Spleen (tissue), 13 donors: ENCODE data around the gene TSBP1. TPM values are rescaled to one million over a fixed set of nuclear protein-coding genes. Genes with fewer than 3 reads are reported as not detected.

Source experiments
- DNase-seq: peaks from one replicate; pipeline ENCODE4 v3.0.0-alpha.2; 2020
- H3K27ac ChIP-seq, 8 donors: fragments of 200-600 bp; sonication (generic) in 7 of 8; 1 replicate in 4 of 8; 2 replicates in 4 of 8; pipeline versions ENCODE4 v1.5.0 to v1.8.0; 2016 to 2021; ENCODE audit warnings: inconsistent platforms in 4 of 8, mild to moderate bottlenecking in 4 of 8, moderate library complexity in 1 of 8
- H3K27me3 ChIP-seq, 7 donors: fragments of 200-600 bp; sonication (generic) in 6 of 7; replicated peaks in 1 of 7; 1 replicate in 4 of 7; 2 replicates in 3 of 7; pipeline versions ENCODE4 v1.5.0 to v1.8.0; 2016 to 2021; ENCODE audit warnings: inconsistent platforms in 3 of 7, mild to moderate bottlenecking in 1 of 7
- H3K36me3 ChIP-seq, 6 donors: fragments of 200-600 bp; sonication (generic) in 5 of 6; 1 replicate in 4 of 6; 2 replicates in 2 of 6; pipeline versions ENCODE4 v1.5.0 to v1.8.0; 2016 to 2021; ENCODE audit warnings: inconsistent platforms in 2 of 6
- H3K4me1 ChIP-seq, 6 donors: fragments of 200-600 bp; sonication (generic) in 5 of 6; 1 replicate in 3 of 6; 2 replicates in 3 of 6; pipeline versions ENCODE4 v1.5.0 to v1.8.0; 2016 to 2021; ENCODE audit warnings: inconsistent platforms in 3 of 6
- H3K4me3 ChIP-seq, 8 donors: fragments of 200-600 bp; sonication (generic) in 7 of 8; 1 replicate in 4 of 8; 2 replicates in 4 of 8; pipeline versions ENCODE4 v1.5.0 to v1.8.0; 2016 to 2021; ENCODE audit warnings: inconsistent platforms in 4 of 8, mild to moderate bottlenecking in 4 of 8, moderate library complexity in 2 of 8
- H3K9me3 ChIP-seq, 8 donors: fragments of 200-600 bp; sonication (generic) in 7 of 8; 1 replicate in 4 of 8; 2 replicates in 4 of 8; pipeline versions ENCODE4 v1.5.0 to v1.8.0; 2016 to 2021; ENCODE audit warnings: inconsistent platforms in 4 of 8
- POLR2A ChIP-seq, 3 donors: fragments of 450-650 bp; IDR thresholded peaks; one replicate each; pipeline ENCODE4 v1.5.1; 2017; ENCODE audit warnings: antibody characterized with exemption in 3 of 3, mild to moderate bottlenecking in 1 of 3
- POLR2AphosphoS5 ChIP-seq, 3 donors: sonication (generic); formaldehyde crosslinking; IDR thresholded peaks; one replicate each; pipeline ENCODE4 v1.5.1; 2017; ENCODE audit warnings: antibody characterized with exemption in 3 of 3
- WGBS, 5 donors: extraction: QIAGEN DNeasy Blood & Tissue Kit in 3 of 5; methylation state at CpG; one replicate each; pipeline versions ENCODE4 v1.1.5 to v1.1.7; 2013 to 2018; 5-methylcytosine and 5-hydroxymethylcytosine counted together
- intact Hi-C: fragments of 100-400 bp; cut with DNase I; formaldehyde crosslinking; loops from one replicate; pipeline ENCODE4 v1.15.0; 2023; ENCODE audit warnings: low total_unique reads
- long read RNA-seq, 2 donors: transcript quantifications; one replicate each; lab custom pipeline, GENCODE V29; 2026
- polyA plus RNA-seq, 3 donors: library from polyadenylated mRNA; stranded (reverse); fragments of 200-250 nt; gene quantifications; one replicate each; pipeline ENCODE4 v1.2.1, GENCODE V29; 2013
- total RNA-seq, 7 donors: library from RNA; depleted of rRNA in 3 of 7; stranded (reverse); fragments of >200 nt in 3 of 7; fragmentation: NEBNext Ultra II Directional in 4 of 7; extraction: Animal tissue kit (Norgen Biotek cat#: 25700) in 4 of 7; gene quantifications; one replicate each; pipeline versions ENCODE4 v1.1.0 to v1.2.1, GENCODE V29; 2016 to 2021
- TF ChIP-seq, protein P1 (sequence below), 11 experiments: fragments of 200-600 bp in 7 of 11; fragments of 450-650 bp in 4 of 11; sonication (generic) in 4 of 11; IDR thresholded peaks in 8 of 11; conservative IDR thresholded peaks in 3 of 11; 1 replicate in 7 of 11; 2 replicates in 4 of 11; pipeline versions ENCODE4 v1.4.0 to v1.8.0; 2016 to 2021; ENCODE audit warnings: antibody characterized with exemption in 11 of 11, inconsistent platforms in 4 of 11, mild to moderate bottlenecking in 1 of 11
- donor health status: healthy with polysubstance abuse.
- donor health status: DM: no; HTN: no; CAD: no; lungs with moderate emphysema.
- donor health status: DM: no; HTN: no; CAD: no.
- donor health status: Bipolar disorder and iron deficiency.
- donor health status: healthy.
- donor health status: DM: no; HTN: no; CAD: no.
- donor health status: DM: yes; HTN: yes; CAD: no.

Gene TSBP1, protein sequence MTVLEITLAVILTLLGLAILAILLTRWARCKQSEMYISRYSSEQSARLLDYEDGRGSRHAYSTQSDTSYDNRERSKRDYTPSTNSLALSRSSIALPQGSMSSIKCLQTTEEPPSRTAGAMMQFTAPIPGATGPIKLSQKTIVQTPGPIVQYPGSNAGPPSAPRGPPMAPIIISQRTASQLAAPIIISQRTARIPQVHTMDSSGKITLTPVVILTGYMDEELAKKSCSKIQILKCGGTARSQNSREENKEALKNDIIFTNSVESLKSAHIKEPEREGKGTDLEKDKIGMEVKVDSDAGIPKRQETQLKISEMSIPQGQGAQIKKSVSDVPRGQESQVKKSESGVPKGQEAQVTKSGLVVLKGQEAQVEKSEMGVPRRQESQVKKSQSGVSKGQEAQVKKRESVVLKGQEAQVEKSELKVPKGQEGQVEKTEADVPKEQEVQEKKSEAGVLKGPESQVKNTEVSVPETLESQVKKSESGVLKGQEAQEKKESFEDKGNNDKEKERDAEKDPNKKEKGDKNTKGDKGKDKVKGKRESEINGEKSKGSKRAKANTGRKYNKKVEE
- total RNA-seq (not detected), polyA plus RNA-seq (not detected)
- long read RNA-seq, donor 1: 0 reads
- long read RNA-seq, donor 2: 0 reads

DNA sequence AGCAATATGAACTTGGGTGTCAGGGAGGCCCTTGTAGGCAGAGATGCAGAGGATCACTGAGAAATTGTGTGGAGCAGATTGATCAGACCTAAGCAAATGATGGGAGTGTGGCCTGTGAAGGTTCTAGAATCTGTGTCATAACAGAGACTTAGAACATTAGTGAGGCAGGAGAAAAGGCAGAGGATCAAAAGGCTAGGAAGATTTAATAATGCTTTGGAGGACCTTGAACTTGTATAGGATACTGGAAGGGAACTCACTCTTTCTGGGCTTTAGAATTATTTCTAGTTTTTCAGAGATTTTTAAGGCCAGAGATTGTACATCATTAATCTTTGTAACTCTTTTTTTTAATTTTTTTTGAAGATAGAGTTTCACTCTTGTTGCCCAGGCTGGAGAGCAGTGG, at the start of gene TSBP1:
TSS of gene TSBP1 (minus strand) at position 101 of the 400 bp plus-strand sequence. CDS start 197 bp downstream, outside the sequence.
- no peaks in the 10 kb centered on the region for H3K27me3 ChIP-seq
- H3K4me3 ChIP-seq: no peak within 1 kb of the TSS
- intact Hi-C loops: no loop called here
- DNase-seq: no peak
- H3K27ac ChIP-seq: no peak within 1 kb of the TSS
- TF ChIP-seq, protein P1, sequence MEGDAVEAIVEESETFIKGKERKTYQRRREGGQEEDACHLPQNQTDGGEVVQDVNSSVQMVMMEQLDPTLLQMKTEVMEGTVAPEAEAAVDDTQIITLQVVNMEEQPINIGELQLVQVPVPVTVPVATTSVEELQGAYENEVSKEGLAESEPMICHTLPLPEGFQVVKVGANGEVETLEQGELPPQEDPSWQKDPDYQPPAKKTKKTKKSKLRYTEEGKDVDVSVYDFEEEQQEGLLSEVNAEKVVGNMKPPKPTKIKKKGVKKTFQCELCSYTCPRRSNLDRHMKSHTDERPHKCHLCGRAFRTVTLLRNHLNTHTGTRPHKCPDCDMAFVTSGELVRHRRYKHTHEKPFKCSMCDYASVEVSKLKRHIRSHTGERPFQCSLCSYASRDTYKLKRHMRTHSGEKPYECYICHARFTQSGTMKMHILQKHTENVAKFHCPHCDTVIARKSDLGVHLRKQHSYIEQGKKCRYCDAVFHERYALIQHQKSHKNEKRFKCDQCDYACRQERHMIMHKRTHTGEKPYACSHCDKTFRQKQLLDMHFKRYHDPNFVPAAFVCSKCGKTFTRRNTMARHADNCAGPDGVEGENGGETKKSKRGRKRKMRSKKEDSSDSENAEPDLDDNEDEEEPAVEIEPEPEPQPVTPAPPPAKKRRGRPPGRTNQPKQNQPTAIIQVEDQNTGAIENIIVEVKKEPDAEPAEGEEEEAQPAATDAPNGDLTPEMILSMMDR (IDR thresholded peaks at IDR 0.05 in 8 of 11, conservative IDR thresholded peaks at IDR 0.05 in 3 of 11): no peak
- TF ChIP-seq POLR2AphosphoS5 (IDR thresholded peaks at IDR 0.05): no peak
- no peak for TF ChIP-seq POLR2A (IDR thresholded peaks at IDR 0.05)
- no peaks in the 10 kb centered on the region for H3K9me3 ChIP-seq
- no peaks in the 10 kb centered on the region for H3K4me1 ChIP-seq
- no peaks in the 10 kb centered on the region for H3K36me3 ChIP-seq

DNA sequence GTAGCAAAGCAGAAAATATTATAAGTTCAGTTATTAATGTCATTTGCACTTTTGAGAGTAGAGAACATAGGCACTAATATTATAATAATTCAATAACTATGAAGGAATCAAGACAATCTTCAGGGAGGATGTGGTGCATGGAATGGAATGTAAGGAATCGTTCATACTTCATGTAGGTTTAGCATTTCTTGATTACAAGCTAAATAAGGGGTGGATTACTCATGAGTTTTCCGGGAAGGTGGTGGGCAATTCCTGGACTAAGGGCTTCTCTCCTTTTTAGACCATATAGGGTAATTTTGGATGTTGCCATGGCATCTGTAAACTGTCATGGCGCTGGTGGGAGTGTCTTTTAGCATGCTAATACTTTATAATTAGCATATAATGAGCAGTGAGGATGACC, 44.3 kb upstream of the TSBP1 start:
- peak overlapping the region in 1 of 8 donors; percentile 14 for H3K27ac ChIP-seq
- no peaks in the 10 kb centered on the region for H3K36me3 ChIP-seq
- peak overlapping the region in 1 of 8 donors; percentile 41 for H3K4me3 ChIP-seq
- H3K9me3 ChIP-seq: no peaks in the 10 kb centered on the region
- intact Hi-C loops: loop anchor here (5.0 to 10.0 kb wide), 2 partner anchors 171 to 281 kb away; no protein-coding TSS in a partner anchor
- WGBS, 5 donors: 69 to 95% (median 74%) methylated on average over 3 of the region's 3 CpGs
- H3K27me3 ChIP-seq: peaks cover 0 to 57% (median 0%) of the 10 kb centered on the region in 7 donors
- no peak for DNase-seq
- TF ChIP-seq POLR2AphosphoS5 (IDR thresholded peaks at IDR 0.05) (no peak), POLR2A (IDR thresholded peaks at IDR 0.05) (no peak)
- TF ChIP-seq, protein P1 (IDR thresholded peaks at IDR 0.05 in 8 of 11, conservative IDR thresholded peaks at IDR 0.05 in 3 of 11): no peak
- H3K4me1 ChIP-seq: peaks cover 0 to 19% (median 14%) of the 10 kb centered on the region in 6 donors

DNA sequence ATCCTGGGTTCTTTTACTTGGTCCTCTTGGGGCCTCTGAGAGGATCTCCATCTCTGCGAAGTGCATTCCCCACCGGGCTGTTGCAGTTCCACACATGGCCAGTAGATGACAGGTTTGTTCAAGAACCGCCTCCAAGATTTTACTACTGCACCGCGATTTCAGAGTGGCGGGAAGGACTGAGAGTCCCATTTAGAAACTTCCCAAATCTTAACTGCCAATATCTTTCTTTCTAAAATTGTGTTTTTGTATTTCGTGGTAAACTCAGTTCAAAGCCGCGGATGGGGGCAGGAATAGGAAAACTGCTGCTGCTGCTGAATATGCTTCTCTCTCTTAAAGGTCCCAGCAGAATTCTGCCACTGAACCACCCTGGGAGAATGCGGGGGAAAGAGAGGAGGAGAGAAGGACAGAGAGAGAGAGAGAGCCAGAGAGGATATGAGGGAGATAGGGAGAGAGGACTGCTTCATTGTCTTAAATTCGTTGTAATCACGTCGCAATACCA, 43.9 kb upstream of the TSBP1 start:
- no peaks in the 10 kb centered on the region for H3K9me3 ChIP-seq
- peak overlapping the region in 1 of 8 donors; percentile 14 for H3K27ac ChIP-seq
- intact Hi-C loops: loop anchor here (5.0 to 10.0 kb wide), 2 partner anchors 171 to 282 kb away; no protein-coding TSS in a partner anchor
- H3K4me3 ChIP-seq: peak overlapping the region in 1 of 8 donors; percentile 41
- H3K36me3 ChIP-seq: no peaks in the 10 kb centered on the region
- 6 to 17% (median 14%) methylated on average over 13 of the region's 13 CpGs for WGBS, 5 donors
- peak; percentile 88 for DNase-seq
- H3K4me1 ChIP-seq: peaks cover 0 to 19% (median 14%) of the 10 kb centered on the region in 6 donors
- TF ChIP-seq, protein P1 (IDR thresholded peaks at IDR 0.05 in 8 of 11, conservative IDR thresholded peaks at IDR 0.05 in 3 of 11): peak; percentile 92 to 99 (median 95)
- no peak for TF ChIP-seq POLR2AphosphoS5 (IDR thresholded peaks at IDR 0.05)
- peaks cover 0 to 58% (median 0%) of the 10 kb centered on the region in 7 donors for H3K27me3 ChIP-seq
